Liver (tissue), 9 donors: ENCODE data around the gene ANP32A. TPM values are rescaled to one million over a fixed set of nuclear protein-coding genes. Genes with fewer than 3 reads are reported as not detected.
A peak's percentile ranks its signal among the peaks of the same experiment; 100 is the strongest.

Experiments
- DNase-seq: peaks from one replicate; pipeline ENCODE4 v3.0.0-alpha.2; 2017; ENCODE audit warnings: low spot score
- H3K27ac ChIP-seq, 2 donors: one replicate each; pipeline ENCODE4 v1.7.0; 2013; ENCODE audit warnings: inconsistent platforms in 2 of 2, low read length in 2 of 2, control low read depth in 1 of 2, low read depth in 1 of 2, mild to moderate bottlenecking in 1 of 2
- H3K27me3 ChIP-seq, 4 donors: one replicate each; pipeline versions ENCODE4 v1.6.1 to v1.7.0; 2013; ENCODE audit warnings: low read length in 3 of 4, inconsistent platforms in 1 of 4, mild to moderate bottlenecking in 1 of 4, moderate library complexity in 1 of 4; ENCODE audit not compliant: control insufficient read depth in 4 of 4, insufficient read depth in 4 of 4
- H3K36me3 ChIP-seq, 4 donors: one replicate each; pipeline versions ENCODE4 v1.6.1 to v1.7.0; 2013; ENCODE audit warnings: low read length in 3 of 4, mild to moderate bottlenecking in 3 of 4, low read depth in 1 of 4, moderate library complexity in 1 of 4; ENCODE audit not compliant: control insufficient read depth in 4 of 4, insufficient read depth in 3 of 4
- H3K4me1 ChIP-seq, 4 donors: one replicate each; pipeline versions ENCODE4 v1.6.1 to v1.7.0; 2013; ENCODE audit warnings: low read length in 3 of 4, mild to moderate bottlenecking in 3 of 4, moderate library complexity in 1 of 4; ENCODE audit not compliant: control insufficient read depth in 4 of 4, insufficient read depth in 4 of 4
- H3K4me3 ChIP-seq, 3 donors: one replicate each; pipeline versions ENCODE4 v1.6.1 to v1.7.0; 2013; ENCODE audit warnings: low read length in 3 of 3, control low read depth in 1 of 3, low read depth in 1 of 3, mild to moderate bottlenecking in 1 of 3
- H3K9ac ChIP-seq, 2 donors: one replicate each; pipeline ENCODE4 v1.7.0; 2013; ENCODE audit warnings: low read length in 2 of 2, mild to moderate bottlenecking in 2 of 2, moderate library complexity in 2 of 2, control low read depth in 1 of 2, low read depth in 1 of 2
- H3K9me3 ChIP-seq, 4 donors: one replicate each; pipeline versions ENCODE4 v1.6.1 to v1.7.0; 2013; ENCODE audit warnings: low read length in 3 of 4; ENCODE audit not compliant: control insufficient read depth in 4 of 4
- ATF3 ChIP-seq: IDR thresholded peaks from 2 replicates; pipeline ENCODE4 v1.6.1; 2016; ENCODE audit warnings: antibody characterized with exemption
- CTCF ChIP-seq: fragments of 150-350 bp; IDR thresholded peaks from 2 replicates; pipeline ENCODE4 v1.5.1; 2017; ENCODE audit warnings: improper control_type of control experiment, low read depth, low read length; ENCODE audit not compliant: missing input control
- EGR1 ChIP-seq, 2 donors: IDR thresholded peaks; 2 replicates each; pipeline ENCODE4 v1.6.1; 2016 to 2018; ENCODE audit warnings: antibody characterized with exemption in 2 of 2, low read depth in 2 of 2
- FOXA1 ChIP-seq: IDR thresholded peaks from 2 replicates; pipeline ENCODE4 v1.6.1; 2016; ENCODE audit warnings: antibody characterized with exemption
- FOXA2 ChIP-seq: IDR thresholded peaks from 2 replicates; pipeline ENCODE4 v1.6.1; 2016; ENCODE audit warnings: antibody characterized with exemption
- GABPA ChIP-seq, 2 donors: IDR thresholded peaks in 1 of 2; conservative IDR thresholded peaks in 1 of 2; 2 replicates each; pipeline ENCODE4 v1.6.1; 2016; ENCODE audit warnings: antibody characterized with exemption in 2 of 2, mild to moderate bottlenecking in 1 of 2, moderate library complexity in 1 of 2
- HNF4A ChIP-seq, 2 donors: conservative IDR thresholded peaks; 2 replicates each; pipeline ENCODE4 v1.6.1; 2016; ENCODE audit warnings: antibody characterized with exemption in 2 of 2, mild to moderate bottlenecking in 2 of 2
- HNF4G ChIP-seq: IDR thresholded peaks from 2 replicates; pipeline ENCODE4 v1.6.1; 2016; ENCODE audit warnings: antibody characterized with exemption
- JUND ChIP-seq, 2 donors: IDR thresholded peaks; 2 replicates each; pipeline ENCODE4 v1.6.1; 2016; ENCODE audit warnings: antibody characterized with exemption in 2 of 2
- MAX ChIP-seq: IDR thresholded peaks from 2 replicates; pipeline ENCODE4 v1.6.1; 2016; ENCODE audit warnings: antibody characterized with exemption
- NR2F2 ChIP-seq: IDR thresholded peaks from 2 replicates; pipeline ENCODE4 v1.6.1; 2016; ENCODE audit warnings: antibody characterized with exemption
- RAD21 ChIP-seq, 2 donors: IDR thresholded peaks; 2 replicates each; pipeline ENCODE4 v1.6.1; 2016; ENCODE audit warnings: antibody characterized with exemption in 2 of 2, mild to moderate bottlenecking in 2 of 2
- REST ChIP-seq: IDR thresholded peaks from 2 replicates; pipeline ENCODE4 v1.6.1; 2016; ENCODE audit warnings: antibody characterized with exemption, mild to moderate bottlenecking
- RXRA ChIP-seq, 2 donors: IDR thresholded peaks; 2 replicates each; pipeline ENCODE4 v1.6.1; 2017 to 2018; ENCODE audit warnings: antibody characterized with exemption in 2 of 2, mild to moderate bottlenecking in 1 of 2
- SP1 ChIP-seq: IDR thresholded peaks from 2 replicates; pipeline ENCODE4 v1.6.1; 2018; ENCODE audit warnings: antibody characterized with exemption, mild to moderate bottlenecking
- TAF1 ChIP-seq: conservative IDR thresholded peaks from 2 replicates; pipeline ENCODE4 v1.6.1; 2016; ENCODE audit warnings: antibody characterized with exemption, mild to moderate bottlenecking
- YY1 ChIP-seq: IDR thresholded peaks from 2 replicates; pipeline ENCODE4 v1.6.1; 2016; ENCODE audit warnings: antibody characterized with exemption, mild to moderate bottlenecking
- ZBTB33 ChIP-seq: IDR thresholded peaks from 2 replicates; pipeline ENCODE4 v1.6.1; 2016; ENCODE audit warnings: antibody characterized with exemption
- WGBS: extraction: QIAGEN DNeasy Blood & Tissue Kit; methylation state at CpG from one replicate; pipeline ENCODE4 v1.1.7; 2013; 5-methylcytosine and 5-hydroxymethylcytosine counted together
- polyA plus RNA-seq, 2 donors: library from polyadenylated mRNA; stranded (reverse) in 1 of 2; unstranded in 1 of 2; fragments of 200-250 nt in 1 of 2; fragments of >200 nt in 1 of 2; fragmentation: Nextera tagmentation in 1 of 2; extraction: Ambion mirVana in 1 of 2; gene quantifications; one replicate each; pipeline versions ENCODE4 v1.2.1 to v1.2.3, GENCODE V29; 2013 to 2015
- total RNA-seq, 2 donors: library from RNA; depleted of rRNA; stranded (reverse); fragments of >200 nt; gene quantifications; one replicate each; pipeline ENCODE4 v1.2.3, GENCODE V29; 2014
- donor health status: healthy.
- donor health status: healthy.
- donor health status: healthy.
- donor health status: healthy.
- donor health status: healthy.

The ANP32A gene
- total and polyA plus RNA-seq, 4 donors, result 30.5 to 60.4 (median 39.4) TPM

GRCh38 chr15:68794307-68794706 is 26.4 kb downstream of the ANP32A start:
- no peaks in the 10 kb centered on the region for H3K27me3 ChIP-seq
- H3K9ac ChIP-seq, result no peak overlapping the region
- TF ChIP-seq MAX (no peak), JUND (IDR thresholded peaks at IDR 0.05) (no peak), ATF3 (no peak), SP1 (no peak), NR2F2 (no peak), ZBTB33 (no peak), HNF4G (no peak), TAF1 (no peak), EGR1 (IDR thresholded peaks at IDR 0.05; ENCODE audit: low read depth in 2 of 2) (no peak), GABPA (IDR thresholded peaks at IDR 0.05 in 1 of 2, conservative IDR thresholded peaks at IDR 0.05 in 1 of 2) (no peak), REST (no peak), FOXA2 (no peak), RXRA (IDR thresholded peaks at IDR 0.05) (no peak), FOXA1 (no peak), RAD21 (IDR thresholded peaks at IDR 0.05) (no peak), CTCF (no peak)

GRCh38 chr15:68793776-68794175 is 26.9 kb downstream of the ANP32A start:
- Histone ChIP-seq H3K9ac (no peak overlapping the region), H3K36me3 (no peaks in the 10 kb centered on the region), H3K4me1 (peaks cover 19 to 59% (median 41%) of the 10 kb centered on the region in 4 donors), H3K27me3 (no peaks in the 10 kb centered on the region), H3K4me3 (no peak overlapping the region), H3K9me3 (no peaks in the 10 kb centered on the region), H3K27ac (peak overlapping the region; percentile 45 to 50)
- DNase-seq, result no peak
- WGBS, result 58% methylated on average over 6 of the region's 6 CpGs
- TF ChIP-seq EGR1 (IDR thresholded peaks at IDR 0.05; ENCODE audit: low read depth in 2 of 2), result no peak
- no peak for TF ChIP-seq HNF4G
- TF ChIP-seq RAD21 (IDR thresholded peaks at IDR 0.05), result no peak
- no peak for TF ChIP-seq FOXA2
- no peak for TF ChIP-seq FOXA1
- no peak for TF ChIP-seq TAF1
- no peak for TF ChIP-seq SP1
- no peak for TF ChIP-seq ZBTB33
- no peak for TF ChIP-seq NR2F2
- no peak for TF ChIP-seq MAX
- no peak for TF ChIP-seq CTCF
- no peak for TF ChIP-seq HNF4A (conservative IDR thresholded peaks at IDR 0.05)
- TF ChIP-seq YY1, result no peak

More at GRCh38 chr15:68794307-68794706, 26.4 kb downstream of the ANP32A start:
- no peaks in the 10 kb centered on the region for H3K9me3 ChIP-seq
- peaks cover 19 to 54% (median 40%) of the 10 kb centered on the region in 4 donors for H3K4me1 ChIP-seq
- 62% methylated on average over 4 of the region's 4 CpGs for WGBS
- H3K36me3 ChIP-seq, result no peaks in the 10 kb centered on the region
- H3K27ac ChIP-seq, result peak overlapping the region; percentile 45 to 50
- no peak for DNase-seq
- H3K4me3 ChIP-seq, result no peak overlapping the region
